ENCODE results near the gene ZNF19. TPM values are rescaled to one million over a fixed set of nuclear protein-coding genes. Genes with fewer than 3 reads are reported as not detected.

Gene ZNF19
- total and polyA plus RNA-seq, 9 of the 15 experiments (the other 6 are each of a cell fraction or from before 2014, with no cell fraction given) = 1.2 to 2.8 (median 1.8) TPM

- TF ChIP-seq RERE (CRISPR knock-in tag; IDR thresholded peaks at IDR 0.05; ENCODE audit: borderline replicate concordance) (peak; percentile 29; the same call in 1 of the 2 replicates), CTCF (IDR thresholded peaks at IDR 0.05 in 2 of 3, conservative IDR thresholded peaks at IDR 0.05 in 1 of 3; ENCODE audit: insufficient read depth in 2 of 3, low read depth in 1 of 3, low read length in 3 of 3) (no peak), NR3C1 (CRISPR knock-in tag; IDR thresholded peaks at IDR 0.05) (peak; percentile 88)
These were observed 21.3 kb downstream of the ZNF19 start (continued) for GRCh38 chr16:71467810-71468209.
